NOMO-1 (cell line): ENCODE data around the gene ZNF546.

Experiments
- DNase-seq, 2 experiments: peaks; one replicate each; lab custom pipeline; 2025; ENCODE audit not compliant: unreplicated experiment in 2 of 2; lab: John Stamatoyannopoulos, UW

ZNF546 gene

DNA sequence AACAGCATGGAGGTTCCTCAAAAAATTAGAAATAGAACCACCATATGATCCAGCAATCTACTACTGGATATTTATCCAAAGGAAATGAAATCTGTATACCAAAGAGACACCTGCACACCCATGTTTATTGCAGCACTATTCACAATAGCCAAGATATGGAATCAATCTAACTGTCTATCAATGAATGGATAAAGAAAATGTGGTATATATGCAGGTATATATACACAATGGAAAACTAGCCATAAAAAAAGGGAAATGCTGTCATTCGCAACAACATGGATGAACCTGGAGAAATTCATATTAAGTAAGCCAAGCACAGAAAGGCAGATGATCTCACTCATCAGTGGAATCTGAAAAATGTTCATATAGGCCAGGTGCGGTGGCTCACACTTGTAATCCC is 56.6 kb downstream of the ZNF546 start:
- no peak for DNase-seq

- no peak for DNase-seq
Measured at GRCh38 chr19:40054632-40055031, 57.8 kb downstream of the ZNF546 start.

DNA sequence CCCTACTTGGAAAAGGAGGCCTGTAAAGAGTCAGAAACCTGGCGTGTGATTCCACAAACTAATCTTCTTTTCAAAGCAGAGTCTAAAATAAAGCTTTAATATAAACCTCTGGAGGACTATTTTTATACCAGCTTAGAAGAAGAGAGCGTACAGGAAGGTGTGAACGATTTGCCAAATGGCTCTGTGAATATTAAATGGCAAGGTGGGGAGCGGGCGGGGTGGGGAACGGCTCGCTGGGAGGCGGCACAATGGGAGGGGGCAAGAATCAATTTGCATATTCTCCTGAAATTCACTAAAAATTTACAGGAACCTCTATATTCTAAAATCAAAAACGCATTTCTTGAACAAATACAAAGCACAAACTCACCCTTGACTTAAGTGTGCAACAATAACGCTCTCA is 58.2 kb downstream of the ZNF546 start:
- no peak for DNase-seq

DNA sequence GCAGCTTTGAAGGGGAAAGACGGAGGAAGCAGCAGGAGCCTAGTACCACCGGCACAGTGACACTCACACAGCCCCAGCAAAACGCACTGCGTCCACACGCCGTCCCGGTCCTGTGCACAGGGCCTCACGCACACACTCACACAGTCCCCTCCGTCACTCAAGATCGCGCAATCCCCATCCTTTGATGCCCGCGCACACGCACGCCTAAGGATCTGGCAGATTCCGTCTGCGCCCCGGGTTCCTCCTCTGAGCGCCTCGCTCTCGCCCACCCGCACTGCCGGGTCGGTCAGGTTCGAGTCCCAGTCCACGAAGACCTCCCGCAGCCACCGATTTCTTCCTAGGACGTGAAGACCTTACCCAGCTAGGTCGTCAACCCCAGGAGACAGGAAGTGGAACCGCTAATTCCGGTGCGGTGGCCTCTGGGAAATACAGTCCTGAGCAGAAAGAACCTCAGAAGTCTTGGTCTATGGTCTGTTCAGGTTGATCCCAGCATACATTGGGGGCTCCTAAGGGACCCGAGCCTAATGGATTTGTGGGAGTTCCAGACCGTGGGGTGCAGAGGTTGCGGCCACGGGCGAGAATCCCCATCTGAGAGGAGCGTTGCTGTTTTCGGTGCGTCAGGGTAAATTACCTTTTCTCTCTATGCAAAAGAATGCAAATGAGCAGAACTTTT is 59.1 kb downstream of the ZNF546 start, which contains the start of gene ZNF780B:
TSS of gene ZNF780B (minus strand) at position 400 of the 673 bp plus-strand sequence. CDS start 5,899 bp downstream, outside the sequence.
- peak; percentile 70 to 78 for DNase-seq

DNA sequence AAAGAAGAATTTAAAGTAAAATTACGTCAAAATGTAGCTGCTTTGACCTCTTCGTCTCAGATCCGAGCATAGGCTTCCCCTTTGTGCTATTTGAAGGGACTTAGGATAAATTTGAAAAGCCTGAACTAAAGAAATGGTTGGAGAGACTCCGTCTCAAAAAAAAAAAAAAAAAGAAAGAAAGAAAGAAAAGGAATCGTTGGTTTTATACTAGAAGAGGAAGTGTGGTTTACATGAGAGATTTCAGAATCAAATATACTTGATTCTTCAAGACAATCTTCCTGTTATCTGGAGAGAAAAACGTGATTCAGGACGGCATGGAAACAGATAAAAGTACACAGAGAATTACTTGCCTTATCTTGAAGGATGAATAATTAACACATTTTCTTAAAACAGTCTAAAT is 59.6 kb downstream of the ZNF546 start:
- DNase-seq: peak in 1 of 2 experiments; percentile 63

DNA sequence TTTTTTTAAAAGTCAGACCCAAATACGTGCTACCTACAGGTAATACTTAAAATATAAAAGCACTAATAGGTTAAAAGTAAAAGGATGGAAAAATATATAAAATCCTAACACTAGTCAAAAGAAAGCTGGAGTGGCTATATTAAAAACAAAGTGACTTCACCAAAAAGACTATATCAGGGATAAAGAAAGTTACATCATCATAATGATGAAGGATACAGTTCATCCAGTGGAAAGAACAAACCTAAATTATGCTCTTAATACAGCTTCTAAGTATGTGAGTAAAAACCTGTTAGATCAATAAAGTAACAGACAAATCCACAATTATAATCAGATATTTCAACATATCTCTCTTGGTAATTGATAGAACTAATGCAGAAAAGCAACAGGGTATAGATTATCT is 60.3 kb downstream of the ZNF546 start:
- no peak for DNase-seq

- no peak for DNase-seq
Measured at GRCh38 chr19:40059624-40060023, 62.8 kb downstream of the ZNF546 start.

DNA sequence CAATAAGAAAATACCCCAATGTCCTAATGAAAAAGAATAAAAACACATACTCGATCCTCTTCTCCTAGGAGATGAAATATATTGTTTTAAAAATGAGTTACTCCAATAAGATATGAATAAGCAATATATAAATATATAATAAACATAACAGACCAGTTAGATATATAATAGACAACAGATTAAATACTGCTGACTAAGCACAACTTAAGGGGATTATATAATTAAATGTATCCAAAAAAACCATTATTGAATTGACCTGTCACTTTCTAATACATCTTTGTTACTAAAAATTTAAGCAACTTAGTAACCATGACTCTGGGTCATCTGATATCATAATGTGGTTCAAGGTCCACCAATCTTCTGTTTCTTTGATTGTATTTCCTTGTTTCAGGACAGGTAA is 73.2 kb downstream of the ZNF546 start:
- DNase-seq: no peak
